Natural killer cell (primary cell): Measurements from ENCODE around the gene CNKSR1. TPM values are rescaled to one million over a fixed set of nuclear protein-coding genes. Genes with fewer than 3 reads are reported as not detected.

Experiments used
- ATAC-seq, 3 donors: fragments of 150-1000 bp in 2 of 3; fragments of 200-7000 bp in 1 of 3; cut with Tn5 transposase; 1 replicate in 1 of 3; 2 replicates in 2 of 3; pipeline ENCODE4 v1.10.0; 2021; ENCODE audit warnings: mild to moderate bottlenecking in 2 of 3, moderate library complexity in 2 of 3
- DNase-seq, 2 donors: peaks; one replicate each; pipeline versions ENCODE4 v3.0.0 to v3.0.0-alpha.2; 2013 to 2021; ENCODE audit warnings: mixed read lengths in 1 of 2
- H3K27ac ChIP-seq: one replicate; pipeline ENCODE4 v1.5.1; 2013; ENCODE audit warnings: mild to moderate bottlenecking, low read length
- H3K27me3 ChIP-seq: one replicate; pipeline ENCODE4 v1.6.1; 2013; ENCODE audit warnings: low read length; ENCODE audit not compliant: control insufficient read depth, insufficient read depth
- H3K36me3 ChIP-seq: one replicate; pipeline ENCODE4 v1.6.1; 2013; ENCODE audit warnings: low read length; ENCODE audit not compliant: control insufficient read depth, insufficient read depth
- H3K4me1 ChIP-seq: one replicate; pipeline ENCODE4 v1.6.1; 2013; ENCODE audit warnings: low read length; ENCODE audit not compliant: control insufficient read depth, insufficient read depth
- H3K4me3 ChIP-seq: one replicate; pipeline ENCODE4 v1.5.1; 2013; ENCODE audit warnings: low read length
- H3K9me3 ChIP-seq: one replicate; pipeline ENCODE4 v1.6.1; 2013; ENCODE audit warnings: low read length; ENCODE audit not compliant: control insufficient read depth, insufficient read depth
- H3K27ac Mint-ChIP-seq, 2 donors: one replicate each; pipeline ENCODE4 v1.8.0; 2022; ENCODE audit warnings: mild to moderate bottlenecking in 2 of 2, mixed read lengths in 2 of 2, moderate library complexity in 1 of 2
- H3K27me3 Mint-ChIP-seq, 2 donors: one replicate each; pipeline ENCODE4 v1.8.0; 2022; ENCODE audit warnings: low read depth in 2 of 2, mixed read lengths in 2 of 2
- H3K36me3 Mint-ChIP-seq: one replicate; pipeline ENCODE4 v1.8.0; 2022; ENCODE audit warnings: mixed read lengths
- H3K4me1 Mint-ChIP-seq, 2 donors: one replicate each; pipeline ENCODE4 v1.8.0; 2022; ENCODE audit warnings: mixed read lengths in 2 of 2
- H3K4me3 Mint-ChIP-seq: one replicate; pipeline ENCODE4 v1.8.0; 2022; ENCODE audit warnings: mild to moderate bottlenecking, moderate library complexity, mixed read lengths
- H3K9me3 Mint-ChIP-seq, 2 donors: one replicate each; pipeline ENCODE4 v1.8.0; 2022; ENCODE audit warnings: mixed read lengths in 2 of 2
- CTCF ChIP-seq: fragments of 200-600 bp; IDR thresholded peaks from one replicate; pipeline ENCODE4 v1.8.0; 2022; ENCODE audit warnings: antibody characterized with exemption
- WGBS: methylation state at CpG from one replicate; pipeline ENCODE4 v1.1.7; 2013; ENCODE audit warnings: missing lambda C conversion rate; ENCODE audit not compliant: insufficient coverage; 5-methylcytosine and 5-hydroxymethylcytosine counted together
- intact Hi-C: fragments of 100-400 bp; cut with micrococcal nuclease; formaldehyde crosslinking; loops from one replicate; pipeline ENCODE4 v1.14.2; 2022
- total RNA-seq, 4 donors: library from RNA; stranded (reverse); fragments of 120-200 nt in 1 of 4; gene quantifications; one replicate each; pipeline versions ENCODE4 v1.2.3 to v1.2.4, GENCODE V29; 2013 to 2022

Gene CNKSR1
- total RNA-seq, 3 donors from 2014 or later (not counting 1 experiment from before 2014, with no cell fraction given), result 0.89 to 1.9 (median 1.0) TPM

DNA sequence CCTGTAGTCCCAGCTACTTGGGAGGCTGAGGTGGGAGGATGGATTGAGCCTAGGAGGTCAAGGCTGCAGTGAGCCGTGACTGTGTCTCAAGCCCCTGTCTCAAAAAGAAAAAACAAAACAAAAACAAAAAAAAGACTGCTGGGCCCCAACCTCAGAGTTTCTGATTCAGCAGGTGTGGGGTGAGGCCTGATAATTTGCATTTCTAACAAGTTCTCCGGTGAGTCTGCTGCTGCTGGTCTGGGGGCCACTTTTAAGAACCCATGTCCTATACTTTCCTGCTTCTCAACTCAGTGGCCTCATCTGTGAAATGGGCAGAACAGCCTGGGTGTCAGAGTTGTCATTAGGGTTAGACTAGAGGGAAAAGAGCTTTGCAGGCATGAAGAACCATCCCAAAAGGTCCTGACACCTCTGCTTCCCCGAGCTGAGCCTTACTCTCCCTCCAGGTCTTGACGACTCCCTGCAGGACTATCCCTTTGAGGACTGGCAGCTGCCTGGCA is 2.8 kb downstream of the CNKSR1 start:
- intact Hi-C loops, result no loop called here
- Mint-ChIP-seq H3K36me3 (no peaks in the 10 kb centered on the region), H3K27ac (no peak overlapping the region), H3K9me3 (no peaks in the 10 kb centered on the region), H3K4me1 (no peaks in the 10 kb centered on the region), H3K4me3 (no peak overlapping the region), H3K27me3 (no peaks in the 10 kb centered on the region)
- no peaks in the 10 kb centered on the region for H3K9me3 ChIP-seq
- H3K36me3 ChIP-seq, result no peaks in the 10 kb centered on the region
- H3K4me3 ChIP-seq, result no peak overlapping the region
- no peak for TF ChIP-seq CTCF
- no peaks in the 10 kb centered on the region for H3K4me1 ChIP-seq
- ATAC-seq (no peak), DNase-seq (no peak)
- H3K27ac ChIP-seq, result no peak overlapping the region
- H3K27me3 ChIP-seq, result no peaks in the 10 kb centered on the region
- WGBS, result 88% methylated on average over 3 of the region's 4 CpGs

GRCh38 chr1:26181586-26182382 is 4.5 kb downstream of the CNKSR1 start:
- DNase-seq, result no peak
- Histone ChIP-seq H3K4me1 (no peaks in the 10 kb centered on the region), H3K4me3 (no peak overlapping the region), H3K9me3 (no peaks in the 10 kb centered on the region), H3K27me3 (no peaks in the 10 kb centered on the region), H3K36me3 (no peaks in the 10 kb centered on the region), H3K27ac (no peak overlapping the region)
- Mint-ChIP-seq H3K36me3 (no peaks in the 10 kb centered on the region), H3K9me3 (no peaks in the 10 kb centered on the region), H3K4me1 (no peaks in the 10 kb centered on the region), H3K27ac (no peak overlapping the region), H3K27me3 (no peaks in the 10 kb centered on the region), H3K4me3 (no peak overlapping the region)
- TF ChIP-seq CTCF, result no peak
- WGBS, result 77% methylated on average over 9 of the region's 9 CpGs
- ATAC-seq, result no peak
- intact Hi-C loops, result no loop called here

- H3K27ac Mint-ChIP-seq, result no peak overlapping the region
- H3K4me3 ChIP-seq, result no peak overlapping the region
- no peak for TF ChIP-seq CTCF
- H3K4me3 Mint-ChIP-seq, result no peak overlapping the region
- DNase-seq (no peak), ATAC-seq (no peak)
- no peaks in the 10 kb centered on the region for H3K36me3 Mint-ChIP-seq
- intact Hi-C loops, result no loop called here
- 90% methylated on average over 6 of the region's 7 CpGs for WGBS
- H3K9me3 Mint-ChIP-seq, result no peaks in the 10 kb centered on the region
- no peak overlapping the region for H3K27ac ChIP-seq
- no peaks in the 10 kb centered on the region for H3K9me3 ChIP-seq
- no peaks in the 10 kb centered on the region for H3K4me1 ChIP-seq
- no peaks in the 10 kb centered on the region for H3K27me3 Mint-ChIP-seq
- no peaks in the 10 kb centered on the region for H3K36me3 ChIP-seq
- H3K4me1 Mint-ChIP-seq, result no peaks in the 10 kb centered on the region
- no peaks in the 10 kb centered on the region for H3K27me3 ChIP-seq
These were observed 5.0 kb downstream of the CNKSR1 start for GRCh38 chr1:26182383-26182696.

DNA sequence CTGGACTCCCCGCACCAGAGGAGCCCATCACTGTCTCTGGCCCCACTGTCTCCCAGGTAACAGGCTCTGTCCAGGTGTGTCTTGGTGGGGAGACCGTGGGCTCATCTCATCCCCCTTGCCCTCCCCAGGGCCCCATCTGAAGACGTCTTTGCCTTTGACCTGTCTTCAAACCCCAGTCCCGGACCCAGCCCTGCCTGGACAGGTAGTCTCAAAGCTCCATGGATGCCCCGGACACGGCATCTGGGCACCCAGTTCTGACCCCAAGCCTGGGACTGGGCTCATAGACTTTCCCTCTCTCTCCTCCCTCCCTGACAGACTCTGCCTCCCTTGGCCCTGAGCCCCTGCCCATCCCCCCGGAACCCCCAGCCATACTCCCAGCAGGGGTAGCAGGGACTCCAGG is 6.8 kb downstream of the CNKSR1 start:
- Mint-ChIP-seq H3K9me3 (no peaks in the 10 kb centered on the region), H3K4me1 (no peaks in the 10 kb centered on the region), H3K27me3 (no peaks in the 10 kb centered on the region), H3K36me3 (no peaks in the 10 kb centered on the region), H3K27ac (no peak overlapping the region), H3K4me3 (no peak overlapping the region)
- ATAC-seq (no peak), DNase-seq (no peak)
- Histone ChIP-seq H3K4me1 (no peaks in the 10 kb centered on the region), H3K27ac (no peak overlapping the region), H3K27me3 (no peaks in the 10 kb centered on the region), H3K9me3 (no peaks in the 10 kb centered on the region), H3K36me3 (no peaks in the 10 kb centered on the region), H3K4me3 (no peak overlapping the region)
- intact Hi-C loops, result no loop called here
- no peak for TF ChIP-seq CTCF
- 96% methylated on average over 6 of the region's 7 CpGs for WGBS
